ENCODE measurements around the gene GIMAP7. TPM values are rescaled to one million over a fixed set of nuclear protein-coding genes. Genes with fewer than 3 reads are reported as not detected.

The GIMAP7 gene
- total RNA-seq: 0.13 TPM in 1 of 2 replicates, not detected in the other

DNA sequence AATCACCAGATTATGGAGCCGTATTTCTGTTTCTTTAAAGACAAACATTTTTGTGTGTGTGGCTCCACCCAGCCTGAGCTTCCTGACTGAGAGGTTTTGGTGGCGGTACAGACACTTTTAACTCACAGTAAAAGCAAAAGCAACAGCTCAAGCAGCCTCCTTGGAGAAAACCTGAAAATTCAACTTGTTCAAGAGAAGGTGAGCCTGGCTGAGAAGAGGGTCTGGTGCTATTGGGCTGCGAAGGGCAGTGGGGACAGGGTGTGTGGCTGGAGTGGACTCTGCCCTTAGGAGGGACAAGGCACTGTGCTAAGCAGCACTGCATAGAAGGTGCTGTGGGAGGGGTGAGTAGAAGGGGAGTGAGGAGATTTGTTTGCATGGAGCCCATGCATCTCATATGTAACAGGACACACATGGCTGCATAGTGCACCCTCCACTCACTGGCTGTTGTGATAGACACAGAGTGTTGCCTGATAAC, at the start of gene GIMAP7:
GIMAP7 (plus strand) TSS at position 125 of the 475 bp plus-strand sequence. CDS start 5,103 bp downstream, outside the sequence.

DNA sequence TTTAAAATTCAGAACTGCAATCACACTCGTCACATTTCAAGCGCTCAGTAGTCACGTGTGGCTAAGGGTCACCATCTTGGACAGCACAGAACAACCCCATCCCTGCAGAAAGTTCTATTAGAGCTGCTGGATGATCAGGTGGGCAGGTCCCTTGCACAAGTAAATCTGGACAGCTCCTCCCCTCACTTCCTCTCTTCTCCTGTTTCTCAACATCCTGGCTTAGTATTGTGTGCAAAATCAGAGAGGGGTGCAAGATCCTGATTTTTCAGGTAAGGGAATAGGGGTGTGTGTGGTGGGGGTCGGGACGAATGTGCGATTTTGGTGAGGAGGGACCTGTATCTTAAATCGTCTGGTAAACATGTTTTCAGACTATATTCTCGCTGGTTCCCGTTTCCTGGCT, 52.5 kb downstream of the GIMAP7 start, which contains the start of gene GIMAP4:
GIMAP4 (plus strand) TSS at position 222 of the 400 bp plus-strand sequence. CDS start 2,512 bp downstream, outside the sequence.

Other genes with a start within 250 kb of the GIMAP7 start
- 1.2 and 11.8 TPM in 2 replicates for gene LRRC61, start 191.5 kb upstream of the GIMAP7 start, total RNA-seq
- gene ACTR3C, start 191.3 kb upstream of the GIMAP7 start, total RNA-seq: 0.16 and 0.39 TPM in 2 replicates
- gene RARRES2, start 173.2 kb upstream of the GIMAP7 start, total RNA-seq: 44.9 and 377 TPM in 2 replicates
- 76.7 and 149 TPM in 2 replicates for gene REPIN1, start 146.1 kb upstream of the GIMAP7 start, total RNA-seq
- gene ZNF775, start 135.5 kb upstream of the GIMAP7 start, total RNA-seq: 6.6 and 22.2 TPM in 2 replicates
- under 0.01 and 0.39 TPM in 2 replicates for gene GIMAP8, start 64.2 kb upstream of the GIMAP7 start, total RNA-seq
- 1.4 TPM in 1 of 2 replicates, not detected in the other for gene GIMAP4, start 52.5 kb downstream of the GIMAP7 start, total RNA-seq
- 0.39 and 1.0 TPM in 2 replicates for gene GIMAP6, start 117.5 kb downstream of the GIMAP7 start, total RNA-seq
- 1.0 and 2.1 TPM in 2 replicates for gene GIMAP2, start 170.8 kb downstream of the GIMAP7 start, total RNA-seq
- under 0.01 TPM in 1 of 2 replicates, not detected in the other for gene GIMAP1, start 201.7 kb downstream of the GIMAP7 start, total RNA-seq
- gene GIMAP5, start 222.5 kb downstream of the GIMAP7 start, total RNA-seq: 0.13 TPM in 1 of 2 replicates, not detected in the other